DMS53 treated with DMSO at 0.1 percent for 48 hours (cell line): ENCODE measurements around the gene TNFRSF8.

Source experiments
- DNase-seq: peaks from one replicate; lab custom pipeline; 2025; ENCODE audit not compliant: unreplicated experiment; lab: John Stamatoyannopoulos, UW

TNFRSF8 gene

GRCh38 chr1:12153181-12153785 is 90.2 kb downstream of the TNFRSF8 start:
- no peak for DNase-seq

- DNase-seq = no peak
Measured at GRCh38 chr1:12155328-12155727, 92.2 kb downstream of the TNFRSF8 start.

- DNase-seq = no peak
Measured at GRCh38 chr1:12157366-12158231, 94.5 kb downstream of the TNFRSF8 start.

GRCh38 chr1:12158357-12159092 is 95.4 kb downstream of the TNFRSF8 start:
- DNase-seq = no peak

- no peak for DNase-seq
Measured at GRCh38 chr1:12159816-12160215, 96.7 kb downstream of the TNFRSF8 start.

- no peak for DNase-seq
Measured at GRCh38 chr1:12161324-12161661, 98.2 kb downstream of the TNFRSF8 start.

GRCh38 chr1:12161662-12162458 is 98.8 kb downstream of the TNFRSF8 start:
- no peak for DNase-seq

- no peak for DNase-seq
Measured at GRCh38 chr1:12162459-12163137, 99.5 kb downstream of the TNFRSF8 start.

- no peak for DNase-seq
Measured at GRCh38 chr1:12163210-12163609, 100.1 kb downstream of the TNFRSF8 start.

GRCh38 chr1:12164210-12164609 is 101.1 kb downstream of the TNFRSF8 start:
- DNase-seq = no peak

- DNase-seq = no peak
Measured at GRCh38 chr1:12165342-12165741, 102.2 kb downstream of the TNFRSF8 start.

- no peak for DNase-seq
Measured at GRCh38 chr1:12166834-12167492, 103.9 kb downstream of the TNFRSF8 start, which contains the start of gene TNFRSF1B. Gene TNFRSF1B, plus strand, starts transcription at chr1:12166991. Its CDS starts 101 bp downstream, at chr1:12167092.

GRCh38 chr1:12167493-12168429 is 104.7 kb downstream of the TNFRSF8 start:
- no peak for DNase-seq

GRCh38 chr1:12168451-12169160 is 105.5 kb downstream of the TNFRSF8 start:
- no peak for DNase-seq

- DNase-seq = no peak
Measured at GRCh38 chr1:12169442-12170135, 106.5 kb downstream of the TNFRSF8 start.

- DNase-seq = no peak
Measured at GRCh38 chr1:12170263-12170671, 107.2 kb downstream of the TNFRSF8 start.

- no peak for DNase-seq
Measured at GRCh38 chr1:12171206-12172041, 108.3 kb downstream of the TNFRSF8 start.
